NCI-H1436 treated with DMSO at 0.1 percent for 48 hours (cell line): ENCODE results near the gene SLC13A4.
A peak's percentile ranks its signal among the peaks of the same experiment; 100 is the strongest.
"Not testable (repeated sequence)": the region's sequence is repeated elsewhere in the genome, so short reads cannot be mapped to it uniquely, and the experiment has no call there.

ENCODE experiments used
- DNase-seq: peaks from one replicate; lab custom pipeline; 2025; lab: John Stamatoyannopoulos, UW

Gene SLC13A4

GRCh38 chr7:135728136-135728669, at the start of gene SLC13A4:
Gene SLC13A4 (minus strand): TSS chr7:135728186. CDS start chr7:135727496, 690 bp downstream.
- DNase-seq, result no peak

GRCh38 chr7:135775915-135776314, 47.9 kb upstream of the SLC13A4 start:
- DNase-seq, result not testable (repeated sequence)

GRCh38 chr7:135775230-135775629, 47.2 kb upstream of the SLC13A4 start:
- DNase-seq, result no peak

GRCh38 chr7:135774284-135774683, 46.3 kb upstream of the SLC13A4 start:
- peak; percentile 57 for DNase-seq

GRCh38 chr7:135773464-135773863, 45.5 kb upstream of the SLC13A4 start:
- DNase-seq, result peak; percentile 31

- no peak for DNase-seq
These were observed 44.7 kb upstream of the SLC13A4 start for GRCh38 chr7:135772639-135773222.

- no peak for DNase-seq
These were observed 44.1 kb upstream of the SLC13A4 start for GRCh38 chr7:135771961-135772638.

- no peak for DNase-seq
These were observed 43.1 kb upstream of the SLC13A4 start for GRCh38 chr7:135771051-135771450.

GRCh38 chr7:135770139-135770710, 42.2 kb upstream of the SLC13A4 start:
- DNase-seq, result no peak

- no peak for DNase-seq
These were observed 41.2 kb upstream of the SLC13A4 start for GRCh38 chr7:135769005-135769802.

GRCh38 chr7:135768467-135768866, 40.5 kb upstream of the SLC13A4 start:
- DNase-seq, result no peak

- no peak for DNase-seq
These were observed 40.1 kb upstream of the SLC13A4 start for GRCh38 chr7:135768064-135768463.

- DNase-seq, result no peak
These were observed 35.3 kb upstream of the SLC13A4 start for GRCh38 chr7:135763261-135763660.

GRCh38 chr7:135761751-135762488, 33.9 kb upstream of the SLC13A4 start:
- no peak for DNase-seq

GRCh38 chr7:135759532-135759931, 31.5 kb upstream of the SLC13A4 start:
- DNase-seq, result no peak

- no peak for DNase-seq
These were observed 30.5 kb upstream of the SLC13A4 start for GRCh38 chr7:135758531-135758932.

- no peak for DNase-seq
These were observed 29.9 kb upstream of the SLC13A4 start for GRCh38 chr7:135757719-135758411.

- no peak for DNase-seq
These were observed 28.2 kb upstream of the SLC13A4 start for GRCh38 chr7:135756191-135756590.

GRCh38 chr7:135755351-135755753, 27.4 kb upstream of the SLC13A4 start:
- DNase-seq, result no peak

GRCh38 chr7:135753616-135754413, 25.8 kb upstream of the SLC13A4 start:
- DNase-seq, result no peak
